ENCODE data around the gene ADARB1.

DNA sequence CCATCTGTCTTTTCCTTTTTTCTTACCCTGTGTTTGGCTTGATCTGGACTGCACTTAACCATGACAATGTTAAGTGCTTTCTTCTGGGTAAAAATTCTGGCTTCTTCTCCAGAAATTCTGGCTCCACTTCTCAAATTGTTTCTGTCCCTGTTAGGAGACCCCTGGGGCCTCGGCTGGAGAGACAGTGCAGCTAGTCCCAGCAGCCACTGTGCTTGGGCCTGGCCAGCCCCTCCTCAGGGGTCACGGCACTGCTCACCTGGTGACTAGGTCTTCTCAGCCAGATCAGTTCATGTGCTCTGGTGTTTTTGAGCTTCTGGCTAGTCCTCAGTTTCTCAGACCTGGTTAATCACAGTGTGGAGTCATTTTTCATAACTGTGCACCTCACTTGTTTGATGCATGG lies 72.4 kb downstream of the ADARB1 start:
- TF ChIP-seq, protein P1, sequence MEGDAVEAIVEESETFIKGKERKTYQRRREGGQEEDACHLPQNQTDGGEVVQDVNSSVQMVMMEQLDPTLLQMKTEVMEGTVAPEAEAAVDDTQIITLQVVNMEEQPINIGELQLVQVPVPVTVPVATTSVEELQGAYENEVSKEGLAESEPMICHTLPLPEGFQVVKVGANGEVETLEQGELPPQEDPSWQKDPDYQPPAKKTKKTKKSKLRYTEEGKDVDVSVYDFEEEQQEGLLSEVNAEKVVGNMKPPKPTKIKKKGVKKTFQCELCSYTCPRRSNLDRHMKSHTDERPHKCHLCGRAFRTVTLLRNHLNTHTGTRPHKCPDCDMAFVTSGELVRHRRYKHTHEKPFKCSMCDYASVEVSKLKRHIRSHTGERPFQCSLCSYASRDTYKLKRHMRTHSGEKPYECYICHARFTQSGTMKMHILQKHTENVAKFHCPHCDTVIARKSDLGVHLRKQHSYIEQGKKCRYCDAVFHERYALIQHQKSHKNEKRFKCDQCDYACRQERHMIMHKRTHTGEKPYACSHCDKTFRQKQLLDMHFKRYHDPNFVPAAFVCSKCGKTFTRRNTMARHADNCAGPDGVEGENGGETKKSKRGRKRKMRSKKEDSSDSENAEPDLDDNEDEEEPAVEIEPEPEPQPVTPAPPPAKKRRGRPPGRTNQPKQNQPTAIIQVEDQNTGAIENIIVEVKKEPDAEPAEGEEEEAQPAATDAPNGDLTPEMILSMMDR (IDR thresholded peaks at IDR 0.05), result no peak
- TF ChIP-seq POLR2A (IDR thresholded peaks at IDR 0.05; ENCODE audit: low read depth), result no peak
